Inferior parietal cortex (tissue), 1 donor: ENCODE data around the gene KIF26A.

Experiments
- DNase-seq: peaks from one replicate; pipeline ENCODE4 v3.0.0-alpha.2; 2016; ENCODE audit errors: extremely low spot score

The KIF26A gene

DNA sequence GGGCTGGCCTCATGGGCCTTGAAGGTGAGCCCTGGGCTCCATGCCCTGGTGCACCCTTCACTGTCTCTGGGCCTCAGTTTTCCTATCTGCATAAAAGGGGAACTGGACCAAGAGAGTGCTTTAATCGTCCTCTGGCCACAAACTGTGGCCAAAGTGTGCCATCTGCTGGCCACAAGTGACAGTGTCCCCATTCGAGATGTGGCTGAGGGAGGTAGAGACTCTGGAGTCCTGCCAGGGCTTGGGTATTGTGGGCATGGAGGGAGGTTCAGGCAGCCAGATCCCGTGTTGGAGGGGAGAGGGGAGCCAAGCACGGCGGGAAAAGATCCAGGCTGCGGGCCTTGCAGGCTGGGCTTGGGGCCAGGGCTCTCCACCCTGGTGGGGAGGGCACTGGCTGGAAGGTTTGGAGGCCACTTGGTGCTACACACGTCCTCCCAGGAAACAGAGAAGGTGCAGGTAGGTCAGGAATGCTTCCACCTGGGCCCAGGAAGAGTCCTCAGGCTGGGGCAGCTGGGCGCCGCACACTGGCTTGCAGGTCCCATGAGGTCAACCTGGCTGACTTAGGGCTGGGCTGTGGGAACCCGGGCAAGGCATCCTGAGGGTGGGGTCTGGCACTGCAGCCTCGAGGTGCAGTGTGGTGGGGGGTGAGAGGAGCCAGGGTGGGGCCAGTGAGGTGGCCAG lies 7.3 kb upstream of the KIF26A start:
- DNase-seq: peak; percentile 43

DNA sequence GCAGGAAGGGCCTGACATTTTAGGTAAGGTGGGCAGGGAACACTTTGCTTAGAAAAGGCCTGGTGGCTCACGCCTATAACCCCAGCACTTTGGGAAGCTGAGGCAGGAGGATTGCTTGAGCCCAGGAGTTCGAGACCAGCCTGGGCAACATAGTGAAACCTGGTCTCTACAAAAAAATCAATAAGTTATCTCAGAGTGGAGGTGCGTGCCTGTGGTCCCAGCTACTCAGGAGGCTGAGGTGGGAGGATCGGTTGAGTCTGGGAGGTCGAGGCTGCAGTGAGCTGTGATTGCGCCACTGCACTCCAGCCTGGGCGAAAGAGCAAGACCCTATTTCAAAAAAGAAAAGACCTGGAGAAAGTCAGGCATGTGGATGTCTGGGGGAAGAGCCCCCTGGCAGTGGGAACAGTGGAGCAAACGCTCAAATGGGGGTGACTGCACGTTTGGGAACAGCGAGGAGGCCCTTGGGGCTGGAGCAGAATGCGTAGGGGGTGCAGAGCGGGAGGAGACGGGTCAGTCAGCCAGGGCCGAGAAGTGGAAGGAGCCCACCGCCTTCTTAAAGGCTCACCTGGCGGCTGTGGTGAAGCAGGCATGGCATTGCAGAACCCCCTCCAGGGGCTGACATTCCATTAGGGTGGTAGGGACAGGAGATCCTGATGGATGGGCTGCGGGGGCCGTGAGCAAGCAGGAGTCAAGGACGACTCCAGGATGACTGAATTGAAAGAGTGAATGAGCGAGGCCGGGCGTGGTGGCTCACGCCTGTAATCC lies 6.2 kb upstream of the KIF26A start:
- DNase-seq: no peak

DNA sequence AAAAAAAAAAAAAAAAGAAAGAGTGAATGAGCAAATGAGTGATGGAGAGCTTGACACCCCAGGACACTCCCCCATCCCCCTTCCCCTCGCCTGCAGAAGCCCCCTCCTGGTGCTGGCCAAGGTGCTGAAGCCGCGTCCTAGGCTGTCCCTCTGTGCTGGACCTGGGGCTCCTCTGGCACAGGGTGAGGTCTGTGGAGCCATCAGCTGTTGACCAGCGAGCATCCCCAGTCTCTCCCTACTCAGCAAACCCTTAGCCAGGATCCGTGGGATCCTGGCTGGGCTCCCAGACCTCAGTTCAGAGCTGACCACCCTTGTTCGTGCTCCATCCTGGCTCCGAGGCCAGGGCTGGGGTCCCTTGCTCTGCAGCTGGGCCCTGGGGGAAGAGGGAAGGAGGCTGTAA lies 5.4 kb upstream of the KIF26A start:
- DNase-seq: no peak

DNA sequence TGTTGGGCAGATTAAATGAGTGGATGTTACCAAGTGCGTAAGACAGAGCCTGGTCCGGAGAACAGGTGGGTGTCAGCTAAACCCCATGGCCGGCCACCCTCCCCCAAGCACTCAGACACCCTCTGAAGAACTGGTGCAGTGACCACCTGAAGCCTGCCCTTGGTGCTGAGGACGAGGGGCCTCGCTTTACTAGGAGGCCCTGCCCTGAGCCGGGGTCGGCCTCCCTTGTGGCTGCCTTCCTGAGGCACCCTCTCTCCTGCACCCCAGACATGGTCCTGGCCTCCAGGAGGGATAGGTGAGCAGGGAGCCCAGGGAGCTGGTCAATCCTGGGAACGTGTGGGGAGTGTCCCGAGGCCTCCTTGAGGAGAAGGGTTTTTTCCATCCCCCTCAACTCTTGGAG lies 4.9 kb upstream of the KIF26A start:
- DNase-seq: no peak

DNA sequence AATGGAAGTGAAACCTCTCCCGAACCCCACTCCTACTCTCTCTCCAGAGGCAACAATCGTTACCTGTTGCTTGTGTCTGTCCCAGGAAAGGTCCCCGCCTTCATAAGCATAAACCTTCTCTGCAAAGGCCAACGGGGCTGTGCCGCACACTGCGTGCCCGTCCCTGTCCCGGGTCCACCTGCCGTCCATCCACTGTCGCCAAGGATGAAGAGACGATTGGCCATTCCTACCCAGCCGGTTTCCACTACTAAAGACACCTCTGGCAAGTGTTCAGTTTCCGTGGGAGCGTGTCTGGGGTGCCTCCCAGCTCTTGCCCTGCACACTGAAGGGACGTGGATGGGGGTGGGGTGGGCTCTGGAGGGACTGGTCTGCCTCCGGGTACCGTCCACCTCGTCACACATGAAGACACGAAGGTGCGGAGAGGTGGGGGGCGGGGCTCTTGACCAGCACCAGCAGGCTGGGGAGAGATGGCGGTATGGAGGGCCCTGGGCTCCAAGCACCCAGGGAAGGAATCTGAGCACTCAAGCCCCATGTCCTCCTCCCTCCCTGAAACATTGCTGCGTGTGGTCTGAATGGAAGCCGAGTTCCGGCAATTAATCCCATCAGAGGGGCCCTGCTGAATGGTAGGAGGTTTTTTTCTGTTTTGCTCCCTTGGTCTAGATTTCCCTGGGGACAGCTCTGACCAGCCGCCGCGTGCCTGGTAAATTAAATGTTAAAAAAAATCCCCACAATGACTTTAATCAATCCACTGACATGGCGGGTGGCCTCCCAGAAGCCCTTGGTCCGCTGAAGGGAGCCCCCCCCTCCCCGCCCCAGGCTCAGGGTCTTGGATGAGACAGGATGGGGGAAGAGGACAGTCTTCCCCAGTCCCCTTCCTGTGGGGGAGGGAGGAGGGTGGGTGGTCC lies 4.1 kb upstream of the KIF26A start:
- DNase-seq: no peak

DNA sequence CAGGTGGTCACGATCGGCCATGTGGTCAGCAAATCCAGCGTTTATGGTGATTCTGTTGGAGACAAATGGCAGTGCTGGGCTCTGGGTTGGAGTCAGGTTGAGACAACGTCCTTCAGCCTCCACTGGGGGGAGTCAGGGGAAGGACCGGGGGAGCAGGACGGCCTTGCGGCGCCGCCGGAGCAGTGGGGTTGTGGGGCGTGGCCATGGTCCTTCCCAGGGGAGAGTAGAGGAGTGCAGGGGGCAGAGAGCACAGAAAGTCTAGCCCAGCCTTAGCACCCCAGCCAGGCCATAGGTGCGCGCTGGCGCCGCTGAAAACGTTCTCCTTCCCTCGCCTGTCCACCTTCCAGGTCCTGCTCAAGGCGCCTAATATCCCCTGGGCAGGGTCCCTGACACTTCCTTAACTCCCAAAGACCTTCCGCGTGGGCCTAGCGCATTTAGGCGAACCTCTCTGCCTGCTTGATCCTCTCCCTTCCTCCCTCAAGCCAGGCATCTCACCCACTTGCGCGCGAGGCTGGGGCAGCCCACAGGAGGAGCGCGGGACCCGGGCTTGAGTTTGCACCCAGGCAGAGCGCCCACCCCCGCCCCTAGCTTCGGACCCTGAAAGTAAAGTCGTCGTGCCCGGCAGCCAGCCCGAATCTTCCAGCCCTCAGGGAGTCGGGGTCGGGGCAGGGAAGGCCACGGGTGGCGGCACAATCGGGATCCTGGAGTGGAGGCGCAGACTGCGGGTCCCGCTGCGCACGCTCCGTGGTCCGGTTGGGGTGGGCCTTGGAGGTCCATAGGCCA lies 3.1 kb upstream of the KIF26A start:
- DNase-seq: no peak

DNA sequence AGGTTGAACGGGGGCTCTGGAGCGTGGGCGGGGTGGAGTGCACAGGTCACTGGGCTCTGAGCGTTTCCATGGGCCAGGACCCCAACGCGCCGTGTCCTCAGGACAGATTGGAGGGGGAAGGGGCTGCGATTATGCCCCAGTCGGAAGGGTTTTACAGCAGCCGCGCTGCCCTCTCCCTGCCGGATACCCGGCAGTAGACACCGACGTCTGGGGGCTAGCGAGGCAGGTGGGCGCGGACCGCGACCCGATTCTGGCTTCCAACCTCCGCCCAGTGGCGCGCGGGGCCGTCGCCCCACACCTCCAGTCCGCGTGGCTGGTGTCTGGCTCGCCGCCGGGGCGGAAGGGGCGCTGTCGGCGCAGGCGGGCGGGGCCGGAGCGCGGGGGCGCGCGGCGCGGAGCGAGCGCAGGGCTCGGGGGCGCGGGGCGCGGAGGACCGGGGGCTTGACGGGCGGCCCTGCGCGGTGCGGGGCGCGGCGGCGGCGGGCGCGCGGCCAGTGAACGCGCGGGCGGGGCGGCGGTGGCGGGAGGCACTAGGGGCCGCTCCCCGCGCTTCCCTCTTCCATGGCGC lies 2.4 kb upstream of the KIF26A start:
- DNase-seq: no peak

DNA sequence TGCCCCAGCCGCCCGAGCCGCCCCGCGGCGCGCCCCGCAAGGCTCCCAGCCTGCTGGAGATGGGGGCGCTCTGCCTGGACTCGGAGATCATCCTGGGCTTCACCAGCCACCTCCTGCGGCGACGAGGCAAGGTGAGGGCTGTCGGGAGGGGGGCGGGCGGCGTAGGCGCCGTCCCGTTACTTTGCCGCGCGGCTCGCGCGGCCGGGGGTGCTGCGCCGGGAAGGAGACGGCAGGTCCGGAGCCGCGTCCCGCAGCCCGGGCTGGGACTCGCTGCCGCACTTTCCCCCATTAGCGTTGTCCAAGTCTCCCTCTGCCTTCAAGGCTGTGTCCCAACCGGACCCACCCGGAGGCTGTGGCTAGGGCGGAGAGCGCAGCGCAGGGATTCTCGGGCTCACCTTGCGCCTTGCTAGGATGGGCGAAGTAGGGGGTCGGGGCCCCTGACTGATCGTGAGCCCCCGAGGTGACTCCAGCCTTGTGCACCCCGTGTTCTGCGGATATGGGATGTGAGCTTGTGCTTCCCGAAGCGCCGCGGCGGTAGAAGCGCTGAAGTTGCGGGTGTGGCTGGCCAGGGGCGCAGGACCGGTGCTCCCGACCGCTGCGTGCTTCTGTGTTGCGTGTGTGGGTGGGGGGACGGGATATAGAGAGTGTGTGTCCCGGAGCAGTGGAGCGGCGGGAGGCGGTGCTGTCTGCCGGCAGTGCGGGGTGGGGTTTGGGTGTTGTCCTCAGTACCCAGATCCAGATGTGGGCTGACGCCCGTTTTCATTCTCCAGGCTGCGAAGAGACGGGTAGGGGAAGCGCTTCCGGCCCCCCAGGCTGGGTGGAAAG lies 1.7 kb upstream of the KIF26A start:
- no peak for DNase-seq

DNA sequence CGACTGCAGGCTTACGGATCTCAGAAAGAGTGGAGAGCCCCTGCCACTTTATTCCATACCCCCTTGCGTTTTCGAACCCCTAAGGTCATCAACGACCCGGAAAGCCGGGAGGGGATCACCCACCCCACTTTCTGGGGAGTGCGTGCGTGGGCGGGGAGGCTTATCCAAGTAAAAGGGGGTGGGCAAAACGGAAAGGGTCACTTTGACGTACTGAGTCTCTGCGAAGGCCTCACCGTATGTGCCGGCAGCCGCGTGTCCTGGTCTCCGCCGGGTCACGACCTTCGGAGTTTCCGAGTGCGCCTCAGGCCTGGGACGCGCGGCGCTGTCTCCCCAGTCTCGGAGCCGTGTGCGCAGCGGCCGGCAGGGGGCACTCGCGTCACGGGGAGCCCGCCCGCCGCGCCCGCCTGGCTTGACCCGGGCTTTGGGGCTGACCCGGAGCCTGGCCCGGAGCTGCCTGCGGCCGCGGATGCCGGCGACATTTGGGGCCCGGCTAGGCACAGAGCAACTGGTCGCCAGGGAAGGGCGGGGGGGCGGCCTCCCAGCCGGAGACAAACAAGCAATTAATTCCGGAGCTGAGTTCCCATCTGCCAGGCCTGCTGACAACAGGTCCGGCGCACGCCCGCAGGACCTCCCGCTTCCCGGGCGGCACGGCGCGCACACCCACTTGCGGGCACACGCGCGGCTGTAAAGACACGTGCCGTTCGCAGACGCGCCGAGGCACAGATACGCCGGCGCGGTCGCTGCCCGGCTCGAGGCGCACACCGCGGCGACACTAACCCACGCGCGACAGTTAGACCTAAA lies 890 bp upstream of the KIF26A start:
- peak; percentile 65 for DNase-seq

DNA sequence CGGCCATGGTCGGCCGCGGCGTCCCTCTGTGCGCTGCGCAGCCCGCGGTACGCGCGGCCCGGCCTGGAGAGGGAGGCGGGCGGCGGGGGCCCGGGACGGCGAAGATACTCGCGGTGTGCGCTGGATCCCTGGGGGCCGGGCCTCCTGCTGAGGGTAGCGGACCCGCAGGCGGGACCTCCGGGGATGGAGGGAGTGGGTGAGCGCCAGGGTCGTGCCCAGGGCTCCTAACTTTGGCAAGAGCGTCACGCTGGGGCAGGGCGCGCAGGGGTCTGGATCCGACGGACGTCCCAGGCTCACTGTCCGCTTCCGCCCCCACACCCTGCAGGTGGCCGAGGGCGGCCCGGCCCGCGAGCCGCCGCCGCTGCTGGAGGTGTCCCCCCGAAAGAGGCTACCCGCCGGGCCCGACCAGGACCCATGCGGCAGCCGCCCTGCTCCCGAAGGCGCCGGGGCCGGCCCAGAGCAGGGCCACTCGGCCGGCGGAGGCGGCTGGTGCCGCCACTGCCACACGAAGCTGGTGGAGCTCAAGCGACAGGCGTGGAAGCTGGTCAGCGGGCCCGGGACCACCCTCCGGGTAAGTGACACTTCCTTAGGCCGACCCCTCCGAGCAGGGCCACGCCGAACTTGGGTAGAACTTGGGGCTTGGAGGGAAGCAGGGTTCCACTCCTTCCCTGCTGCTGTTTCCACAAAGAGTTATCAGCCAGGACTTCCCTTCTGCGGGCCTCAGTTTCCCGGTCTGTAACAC lies 502 bp downstream of the KIF26A start:
- no peak for DNase-seq

DNA sequence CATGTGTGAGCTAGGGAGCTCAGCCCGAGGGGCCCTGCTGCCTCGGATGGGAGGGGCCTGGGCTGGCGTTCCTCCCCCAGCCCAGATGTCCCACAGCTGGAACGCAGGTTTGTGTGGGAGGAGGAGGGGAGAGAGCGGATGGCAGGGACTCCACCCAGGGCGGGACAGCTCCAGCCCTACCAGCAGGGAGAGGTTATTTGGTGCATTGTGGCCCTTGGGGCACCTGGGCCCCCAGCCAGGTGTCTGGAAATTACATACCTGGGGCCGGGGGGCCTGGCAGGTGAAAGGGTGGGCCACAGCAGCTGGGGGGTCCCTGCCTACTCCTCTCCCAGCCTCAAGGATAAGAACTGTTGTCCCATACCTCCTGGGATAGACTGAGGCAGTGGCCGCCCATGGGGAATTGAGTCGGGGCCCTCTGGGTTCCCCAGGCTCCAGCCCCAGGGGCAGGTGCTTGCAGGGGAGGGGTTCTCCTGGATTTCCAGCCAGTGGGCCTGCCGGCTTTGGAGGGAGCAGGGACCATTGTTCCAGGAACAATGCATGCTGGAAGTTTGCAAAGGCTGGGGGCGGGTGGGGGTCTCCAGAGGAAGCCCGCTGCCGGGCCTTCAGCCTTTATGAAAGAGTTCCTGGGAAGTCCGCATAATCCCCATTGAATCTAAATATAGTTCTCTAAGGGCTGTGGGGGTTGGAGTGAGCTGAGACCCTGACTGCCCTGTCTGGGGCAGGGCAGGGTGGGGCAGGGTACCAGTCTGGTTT lies 1.2 kb downstream of the KIF26A start:
- DNase-seq: no peak

DNA sequence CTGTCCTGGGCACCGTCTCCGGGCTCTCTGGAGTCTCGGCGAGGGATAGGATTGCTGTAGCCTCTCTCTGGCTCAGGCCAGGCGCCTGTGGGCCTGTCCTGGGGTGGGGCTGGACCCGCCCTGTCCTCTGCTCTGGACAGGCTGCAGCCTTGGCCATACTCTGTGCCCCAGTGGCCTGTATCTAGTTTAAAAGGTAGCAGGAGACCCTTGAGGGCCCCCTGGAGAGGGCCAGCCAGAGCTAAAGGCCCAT lies 1.8 kb downstream of the KIF26A start:
- DNase-seq: no peak

DNA sequence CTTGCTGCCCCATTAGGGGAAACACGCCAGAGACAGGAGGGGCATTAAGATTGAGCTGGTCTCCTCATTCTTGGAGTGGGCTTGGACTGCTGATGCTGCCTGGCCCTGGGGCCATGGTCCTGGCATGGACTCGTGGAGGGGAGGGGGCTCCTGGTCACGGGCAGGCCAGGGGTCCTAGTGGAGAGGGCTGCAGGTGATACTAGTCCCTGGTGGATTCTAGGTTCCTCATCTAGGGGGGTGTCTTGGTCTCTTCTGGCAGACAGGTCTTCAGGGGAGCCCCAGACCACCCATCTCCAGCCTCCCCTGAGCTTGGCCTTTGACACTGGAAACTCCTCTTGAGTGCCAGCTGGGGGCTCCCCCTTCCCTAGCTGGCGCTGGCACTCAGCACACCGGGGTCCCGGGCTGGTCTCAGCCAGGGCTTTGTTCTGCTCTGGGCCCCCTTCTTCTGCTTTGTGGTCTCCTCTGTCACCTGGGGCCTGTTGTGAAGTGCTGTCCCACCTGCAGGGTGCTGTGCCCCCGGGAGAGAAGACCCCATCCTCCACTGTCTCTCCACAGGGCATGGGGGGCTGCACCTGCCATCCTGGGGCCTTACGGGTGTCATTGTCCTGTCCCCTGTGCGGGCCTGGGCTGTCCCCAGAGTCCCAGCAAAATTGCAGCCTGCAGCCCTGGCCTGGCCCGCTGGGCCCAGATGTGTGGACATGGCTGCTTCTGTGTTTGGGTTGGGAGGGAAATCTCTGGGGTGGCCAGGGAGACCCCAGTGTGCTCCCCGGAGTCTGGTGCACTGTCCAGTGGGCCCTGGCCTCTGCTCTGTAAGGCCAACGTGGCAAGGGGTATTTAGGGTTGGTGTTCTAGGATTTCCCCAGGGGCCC lies 2.3 kb downstream of the KIF26A start:
- no peak for DNase-seq

DNA sequence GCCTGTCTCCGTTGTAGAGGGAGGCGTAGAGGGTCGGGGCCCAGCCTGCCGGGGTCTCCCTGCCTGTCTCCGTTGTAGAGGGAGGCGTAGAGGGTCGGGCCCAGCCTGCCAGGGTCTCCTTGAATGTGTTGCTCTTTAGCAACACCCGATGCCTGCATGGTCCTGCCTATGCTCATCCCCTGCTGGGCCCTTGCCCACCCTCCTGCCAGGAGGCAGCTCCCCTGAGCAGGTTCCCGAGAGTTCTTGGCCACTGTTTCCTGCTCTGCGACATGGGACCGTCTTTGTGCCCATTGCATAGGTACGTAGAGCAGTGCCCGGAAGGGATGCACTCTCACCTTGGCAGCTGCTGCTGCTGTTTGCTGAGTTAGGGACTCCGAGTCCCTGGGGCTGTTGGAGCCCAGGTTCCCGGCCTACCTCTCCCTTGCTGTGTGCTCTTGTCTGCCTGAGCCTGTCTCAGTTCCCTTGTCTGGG lies 3.3 kb downstream of the KIF26A start:
- DNase-seq: no peak

DNA sequence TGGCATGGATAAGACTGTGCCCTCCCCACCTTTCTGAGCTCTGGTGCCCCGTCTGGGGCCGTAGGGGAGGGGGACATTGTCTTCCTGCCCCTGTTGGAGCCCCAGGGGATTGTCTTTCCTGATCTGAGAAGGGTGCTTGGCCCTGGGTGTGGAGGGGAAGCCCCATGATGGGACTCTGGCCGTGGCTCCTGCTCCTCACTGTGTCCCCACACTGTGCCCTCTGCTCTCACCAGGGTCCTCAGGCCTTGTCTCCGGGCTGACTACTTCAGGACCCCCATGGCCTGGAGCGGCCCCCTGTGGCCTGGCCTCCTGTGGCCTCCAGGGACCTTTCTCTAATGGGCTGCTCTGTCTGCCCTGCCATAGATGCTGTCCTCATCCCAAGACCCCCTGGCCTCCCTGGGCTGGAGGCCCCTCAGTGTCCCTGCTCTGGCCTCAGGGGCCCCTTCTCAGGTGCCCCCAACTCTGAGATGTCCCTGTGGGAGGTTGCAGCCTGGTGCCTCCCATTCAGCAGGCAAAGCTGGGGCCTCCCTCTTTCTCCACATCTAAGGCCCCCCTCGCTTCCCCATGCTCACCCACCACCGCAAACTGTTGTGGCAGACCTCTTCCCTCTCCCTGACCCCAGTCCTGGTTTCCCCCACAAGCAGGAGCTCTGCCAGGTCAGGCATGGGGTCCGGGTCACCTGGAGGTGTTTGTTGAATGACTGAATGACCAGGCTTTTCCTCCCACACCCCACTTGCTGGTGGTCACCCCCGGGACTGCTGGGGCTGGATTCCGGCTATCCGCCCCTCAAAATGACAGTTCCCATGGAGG lies 4.0 kb downstream of the KIF26A start:
- DNase-seq: no peak

DNA sequence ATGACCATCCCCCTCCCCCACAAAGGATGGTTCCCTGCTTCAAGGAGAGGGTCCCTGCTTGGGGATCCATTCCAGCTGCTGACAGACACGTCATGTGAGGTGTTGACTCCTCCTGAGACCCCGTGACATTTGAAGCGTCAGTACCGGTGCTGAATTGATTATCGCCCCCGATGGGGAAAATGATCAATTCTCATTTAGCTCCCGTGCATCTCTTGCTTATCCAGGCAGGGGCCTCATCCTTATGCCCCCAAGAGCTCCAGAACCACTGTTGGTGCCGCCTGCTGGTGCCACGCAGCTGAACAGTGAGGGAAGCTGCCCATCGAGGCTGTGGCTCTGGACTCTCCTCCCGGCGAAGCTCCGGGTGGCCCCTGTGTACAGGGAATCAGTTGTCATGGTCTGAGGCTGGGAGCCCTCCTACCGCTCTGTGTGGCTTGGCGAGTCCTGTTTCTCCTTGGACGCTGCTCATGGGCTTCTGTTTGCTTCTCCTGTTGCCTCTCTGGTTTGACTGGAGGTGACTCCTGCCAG lies 4.6 kb downstream of the KIF26A start:
- DNase-seq: no peak
